ENCODE results near the gene PCDH11X.
"Not testable (repeated sequence)": the region's sequence is repeated elsewhere in the genome, so short reads cannot be mapped to it uniquely, and the experiment has no call there.

- not testable (repeated sequence) for TF ChIP-seq CTCF (IDR thresholded peaks at IDR 0.05 in 4 of 5, conservative IDR thresholded peaks at IDR 0.05 in 1 of 5); POLR2A (IDR thresholded peaks at IDR 0.05)
Measured at GRCh38 chrX:91779135-91779534, at the start of gene PCDH11X.
